Glutamatergic neuron (in vitro differentiated cells): ENCODE measurements around the gene PCED1B. TPM values are rescaled to one million over a fixed set of nuclear protein-coding genes. Genes with fewer than 3 reads are reported as not detected.
"Not testable (repeated sequence)": the region's sequence is repeated elsewhere in the genome, so short reads cannot be mapped to it uniquely, and the experiment has no call there.

Source experiments
- DNase-seq: peaks from one replicate; pipeline ENCODE4 v3.0.0; 2022
- H3K27ac Mint-ChIP-seq: one replicate; pipeline ENCODE4 v1.8.0; 2020; ENCODE audit warnings: mild to moderate bottlenecking, mixed read lengths, inconsistent platforms; ENCODE audit not compliant: unreplicated experiment
- H3K27me3 Mint-ChIP-seq: one replicate; pipeline ENCODE4 v1.8.0; 2020; ENCODE audit warnings: mild to moderate bottlenecking, moderate library complexity, mixed read lengths, inconsistent platforms; ENCODE audit not compliant: unreplicated experiment
- H3K36me3 Mint-ChIP-seq: one replicate; pipeline ENCODE4 v1.8.0; 2020; ENCODE audit warnings: mild to moderate bottlenecking, mixed read lengths, inconsistent platforms; ENCODE audit not compliant: unreplicated experiment
- H3K4me1 Mint-ChIP-seq: one replicate; pipeline ENCODE4 v1.8.0; 2020; ENCODE audit warnings: mild to moderate bottlenecking, low read depth, mixed read lengths, inconsistent platforms; ENCODE audit not compliant: unreplicated experiment
- H3K4me3 Mint-ChIP-seq: one replicate; pipeline ENCODE4 v1.8.0; 2020; ENCODE audit warnings: mild to moderate bottlenecking, mixed read lengths, inconsistent platforms; ENCODE audit not compliant: unreplicated experiment
- H3K9me3 Mint-ChIP-seq: one replicate; pipeline ENCODE4 v1.8.0; 2020; ENCODE audit warnings: mild to moderate bottlenecking, moderate library complexity, mixed read lengths, inconsistent platforms; ENCODE audit not compliant: unreplicated experiment
- CTCF ChIP-seq: fragments of 200-600 bp; sonication (generic); IDR thresholded peaks from one replicate; pipeline ENCODE4 v1.5.0; 2021; ENCODE audit not compliant: partially characterized antibody, unreplicated experiment
- total RNA-seq: library from RNA; stranded (reverse); fragmentation: NEBNext Ultra II Directional; extraction: Animal tissue kit (Norgen Biotek cat#: 25700); gene quantifications from one replicate; pipeline ENCODE4 v1.2.1, GENCODE V29; 2021; ENCODE audit not compliant: unreplicated experiment

Gene PCED1B
- total RNA-seq, 1 donor from 2014 or later, result 0.27 TPM

DNA sequence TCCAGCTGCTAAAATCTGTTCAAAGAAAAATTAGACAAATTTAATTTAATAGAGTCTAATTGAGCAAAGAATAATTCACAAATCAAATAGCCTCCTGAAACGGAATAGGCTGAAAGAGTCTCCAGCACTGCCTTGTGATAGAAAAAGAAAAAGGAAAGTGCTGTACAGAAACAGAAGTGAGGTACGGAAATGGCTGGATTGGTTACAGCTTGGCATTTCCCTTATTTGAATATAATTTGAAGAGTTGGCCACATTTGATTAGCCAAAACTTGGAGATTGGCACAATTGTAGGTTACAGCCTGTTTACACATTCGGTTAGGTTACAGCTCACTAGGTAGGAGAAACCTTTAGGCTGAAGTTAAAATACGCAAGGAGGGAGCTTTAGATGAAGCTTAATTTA is 24.8 kb upstream of the PCED1B start:
- peaks cover 11% of the 10 kb centered on the region for H3K36me3 Mint-ChIP-seq
- no peak for TF ChIP-seq CTCF
- peaks cover 2% of the 10 kb centered on the region for H3K27me3 Mint-ChIP-seq
- peaks cover 8% of the 10 kb centered on the region for H3K9me3 Mint-ChIP-seq
- no peak for DNase-seq
- H3K27ac Mint-ChIP-seq, result no peak overlapping the region
- H3K4me3 Mint-ChIP-seq, result no peak overlapping the region
- no peaks in the 10 kb centered on the region for H3K4me1 Mint-ChIP-seq

DNA sequence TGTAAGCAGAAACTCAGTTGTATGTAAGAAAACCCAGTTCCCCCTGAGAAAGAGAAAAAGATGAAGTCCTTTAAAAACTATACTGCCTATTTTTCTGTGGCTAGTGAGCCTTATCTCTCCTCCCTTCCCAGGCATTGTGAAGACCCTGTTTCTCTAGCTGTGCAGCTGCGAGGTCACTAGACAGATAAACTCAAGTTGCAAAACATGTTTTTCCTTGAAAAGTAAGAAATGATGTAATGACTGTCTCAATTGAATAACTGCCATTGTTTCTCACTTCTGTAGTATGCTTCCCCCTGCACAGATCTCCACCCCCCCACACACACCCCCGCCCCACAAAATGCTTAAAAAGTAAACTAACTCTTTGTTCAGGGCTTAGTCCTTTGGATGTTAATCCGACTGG is 23.6 kb upstream of the PCED1B start:
- H3K27me3 Mint-ChIP-seq, H3K4me1 Mint-ChIP-seq, H3K9me3 Mint-ChIP-seq, H3K4me3 Mint-ChIP-seq, H3K27ac Mint-ChIP-seq, DNase-seq: not testable (repeated sequence)
- peaks cover 11% of the 10 kb centered on the region for H3K36me3 Mint-ChIP-seq

- not testable (repeated sequence) for H3K4me1 Mint-ChIP-seq, DNase-seq, H3K4me3 Mint-ChIP-seq, H3K27ac Mint-ChIP-seq, H3K27me3 Mint-ChIP-seq, H3K9me3 Mint-ChIP-seq
- H3K36me3 Mint-ChIP-seq, result peaks cover 11% of the 10 kb centered on the region
These were observed 22.5 kb upstream of the PCED1B start for GRCh38 chr12:47056944-47057343.

DNA sequence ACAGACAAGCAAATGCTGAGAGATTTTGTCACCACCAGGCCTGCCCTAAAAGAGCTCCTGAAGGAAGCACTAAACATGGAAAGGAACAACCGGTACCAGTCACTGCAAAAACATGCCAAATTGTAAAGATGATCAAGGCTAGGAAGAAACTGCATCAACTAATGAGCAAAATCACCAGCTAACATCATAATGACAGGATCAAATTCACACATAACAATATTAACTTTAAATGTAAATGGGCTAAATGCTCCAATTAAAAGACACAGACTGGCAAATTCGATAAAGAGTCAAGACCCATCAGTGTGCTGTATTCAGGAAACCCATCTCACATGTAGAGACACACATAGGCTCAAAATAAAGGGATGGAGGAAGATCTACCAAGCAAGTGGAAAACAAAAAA is 20.8 kb upstream of the PCED1B start:
- DNase-seq, H3K4me3 Mint-ChIP-seq, H3K9me3 Mint-ChIP-seq, H3K27ac Mint-ChIP-seq, H3K27me3 Mint-ChIP-seq, H3K4me1 Mint-ChIP-seq: not testable (repeated sequence)
- H3K36me3 Mint-ChIP-seq, result peaks cover 11% of the 10 kb centered on the region

DNA sequence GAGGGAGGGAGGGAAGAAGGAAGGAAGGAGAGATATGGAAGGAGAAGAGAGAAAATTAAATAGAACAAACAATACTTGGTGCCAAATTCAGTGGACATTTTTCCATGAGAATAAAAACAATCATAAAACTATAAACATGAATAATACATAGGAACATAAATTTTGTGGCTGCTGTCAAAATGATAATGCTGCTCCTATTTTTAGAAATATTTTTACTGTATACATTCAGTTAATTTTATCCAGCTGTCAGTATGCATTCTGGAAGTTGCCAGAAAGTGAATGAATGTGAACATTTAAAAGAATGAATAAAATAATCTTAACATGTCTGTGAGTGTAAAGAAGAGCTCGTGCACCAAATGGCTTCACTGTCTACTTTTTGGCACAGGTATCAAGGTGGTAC is 13.9 kb upstream of the PCED1B start:
- no peak overlapping the region for H3K27ac Mint-ChIP-seq
- no peak for DNase-seq
- no peaks in the 10 kb centered on the region for H3K27me3 Mint-ChIP-seq
- H3K4me3 Mint-ChIP-seq, result no peak overlapping the region
- no peaks in the 10 kb centered on the region for H3K36me3 Mint-ChIP-seq
- H3K9me3 Mint-ChIP-seq, result peaks cover 2% of the 10 kb centered on the region
- peaks cover 11% of the 10 kb centered on the region for H3K4me1 Mint-ChIP-seq
- no peak for TF ChIP-seq CTCF

DNA sequence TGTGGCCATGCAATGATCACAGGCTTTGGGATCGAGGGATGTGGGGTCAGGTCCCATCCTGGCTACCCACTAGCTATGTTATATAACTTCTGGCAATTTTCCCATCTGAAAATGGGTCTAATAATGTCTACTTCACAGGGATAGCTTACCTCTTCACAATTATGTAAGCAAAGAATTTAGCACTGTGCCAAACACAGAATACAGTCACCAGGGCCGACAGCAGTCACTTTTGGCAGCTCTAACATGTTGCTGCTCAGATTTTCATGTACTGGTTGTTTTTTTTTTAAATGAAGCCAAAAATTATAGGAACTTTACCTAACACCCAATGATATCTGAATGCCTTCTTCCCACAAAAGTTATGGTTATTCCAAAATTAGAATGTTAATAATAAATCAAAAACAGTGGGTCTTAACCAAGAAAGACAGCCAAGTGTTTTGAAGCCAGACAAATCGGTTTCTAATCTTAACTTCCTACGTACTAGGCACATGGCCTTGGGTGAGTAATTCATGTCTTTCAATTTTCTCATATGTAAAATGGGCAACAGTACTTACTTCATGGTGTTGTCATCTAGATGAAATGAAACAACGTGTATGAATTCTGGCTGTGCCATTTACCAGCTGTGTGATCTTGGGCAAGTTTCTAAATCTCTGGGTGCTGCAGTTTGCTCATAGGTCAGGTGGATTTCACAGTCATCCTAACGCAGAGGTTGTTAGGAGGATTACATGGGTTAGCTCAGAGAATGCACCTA is 13.0 kb upstream of the PCED1B start:
- Mint-ChIP-seq H3K27me3 (no peaks in the 10 kb centered on the region), H3K4me1 (peaks cover 11% of the 10 kb centered on the region), H3K4me3 (no peak overlapping the region), H3K36me3 (no peaks in the 10 kb centered on the region), H3K27ac (no peak overlapping the region), H3K9me3 (no peaks in the 10 kb centered on the region)
- TF ChIP-seq CTCF, result no peak
- DNase-seq, result no peak
